SU-DHL-6 (cell line): ENCODE results near the gene NRK.
"Not testable (repeated sequence)": the region's sequence is repeated elsewhere in the genome, so short reads cannot be mapped to it uniquely, and the experiment has no call there.

Experiments
- CTCF ChIP-seq: fragments of 200-600 bp; sonication (generic); IDR thresholded peaks from one replicate; pipeline ENCODE4 v1.5.1; 2017; ENCODE audit warnings: antibody characterized with exemption, mild to moderate bottlenecking, low read length, moderate library complexity; ENCODE audit not compliant: insufficient read depth, poor library complexity, severe bottlenecking
- EZH2phosphoT487 ChIP-seq: fragments of 200-600 bp; sonication (generic), shearing (Covaris generic); conservative IDR thresholded peaks from 2 replicates; pipeline ENCODE4 v1.6.1; 2018; ENCODE audit warnings: mild to moderate bottlenecking, antibody characterized with exemption, low read length, moderate library complexity, mixed read lengths

GRCh38 chrX:105805655-105806054 is 16.7 kb upstream of the NRK start:
- not testable (repeated sequence) for TF ChIP-seq CTCF, EZH2phosphoT487
